GM18868 (cell line): ENCODE data around the gene ACADSB.

Source experiments
- ATAC-seq: cut with Tn5 transposase; IDR thresholded peaks from one replicate; pipeline ENCODE4 v1.9.1; 2021; ENCODE audit warnings: mild to moderate bottlenecking, moderate library complexity; ENCODE audit not compliant: unreplicated experiment

The ACADSB gene

GRCh38 chr10:123008355-123009104, at the start of gene ACADSB, which contains the start of gene IKZF5:
TSS of gene ACADSB (plus strand) at chr10:123009006. CDS start at chr10:123009030, 24 bp downstream.
TSS of gene IKZF5 (minus strand) at chr10:123008795. CDS start at chr10:122998625, 10,170 bp downstream.
- peak; percentile 86 for ATAC-seq

- ATAC-seq, result no peak
Observed at GRCh38 chr10:122962405-122962804, 46.4 kb upstream of the ACADSB start.

- ATAC-seq, result no peak
Observed at GRCh38 chr10:122966879-122967278, 41.9 kb upstream of the ACADSB start.

- no peak for ATAC-seq
Observed at GRCh38 chr10:122968698-122969097, 40.1 kb upstream of the ACADSB start.

GRCh38 chr10:122974023-122974422, 34.8 kb upstream of the ACADSB start:
- no peak for ATAC-seq

- no peak for ATAC-seq
Observed at GRCh38 chr10:122974543-122975064, 34.2 kb upstream of the ACADSB start.

GRCh38 chr10:122980209-122981065, 28.4 kb upstream of the ACADSB start, which contains the start of gene PSTK:
TSS of gene PSTK (plus strand) at chr10:122980401. CDS start at chr10:122980480, 79 bp downstream.
- peak; percentile 94 for ATAC-seq

- no peak for ATAC-seq
Observed at GRCh38 chr10:122981066-122981464, 27.7 kb upstream of the ACADSB start.

- no peak for ATAC-seq
Observed at GRCh38 chr10:122983898-122984297, 24.9 kb upstream of the ACADSB start.

- no peak for ATAC-seq
Observed at GRCh38 chr10:122984708-122985107, 24.1 kb upstream of the ACADSB start.

- ATAC-seq, result no peak
Observed at GRCh38 chr10:122986335-122986734, 22.5 kb upstream of the ACADSB start.

- ATAC-seq, result no peak
Observed at GRCh38 chr10:122988501-122988900, 20.3 kb upstream of the ACADSB start.

GRCh38 chr10:122990278-122990677, 18.5 kb upstream of the ACADSB start:
- ATAC-seq, result no peak

- no peak for ATAC-seq
Observed at GRCh38 chr10:122992031-122992585, 16.7 kb upstream of the ACADSB start.

- no peak for ATAC-seq
Observed at GRCh38 chr10:122993797-122994336, 14.9 kb upstream of the ACADSB start.

GRCh38 chr10:122995936-122996335, 12.9 kb upstream of the ACADSB start:
- no peak for ATAC-seq

- ATAC-seq, result no peak
Observed at GRCh38 chr10:122997864-122998263, 10.9 kb upstream of the ACADSB start.

GRCh38 chr10:122998360-122998917, 10.4 kb upstream of the ACADSB start:
- ATAC-seq, result no peak

GRCh38 chr10:122998934-122999333, 9.9 kb upstream of the ACADSB start:
- ATAC-seq, result no peak

- no peak for ATAC-seq
Observed at GRCh38 chr10:122999347-122999746, 9.5 kb upstream of the ACADSB start.

- no peak for ATAC-seq
Observed at GRCh38 chr10:123000155-123000554, 8.7 kb upstream of the ACADSB start.
